NCI-H69 (cell line): Measurements from ENCODE around the gene DOC2B.
"Not testable (repeated sequence)": the region's sequence is repeated elsewhere in the genome, so short reads cannot be mapped to it uniquely, and the experiment has no call there.

Experiments used
- DNase-seq: peaks from one replicate; lab custom pipeline; 2025; lab: John Stamatoyannopoulos, UW

Gene DOC2B

DNA sequence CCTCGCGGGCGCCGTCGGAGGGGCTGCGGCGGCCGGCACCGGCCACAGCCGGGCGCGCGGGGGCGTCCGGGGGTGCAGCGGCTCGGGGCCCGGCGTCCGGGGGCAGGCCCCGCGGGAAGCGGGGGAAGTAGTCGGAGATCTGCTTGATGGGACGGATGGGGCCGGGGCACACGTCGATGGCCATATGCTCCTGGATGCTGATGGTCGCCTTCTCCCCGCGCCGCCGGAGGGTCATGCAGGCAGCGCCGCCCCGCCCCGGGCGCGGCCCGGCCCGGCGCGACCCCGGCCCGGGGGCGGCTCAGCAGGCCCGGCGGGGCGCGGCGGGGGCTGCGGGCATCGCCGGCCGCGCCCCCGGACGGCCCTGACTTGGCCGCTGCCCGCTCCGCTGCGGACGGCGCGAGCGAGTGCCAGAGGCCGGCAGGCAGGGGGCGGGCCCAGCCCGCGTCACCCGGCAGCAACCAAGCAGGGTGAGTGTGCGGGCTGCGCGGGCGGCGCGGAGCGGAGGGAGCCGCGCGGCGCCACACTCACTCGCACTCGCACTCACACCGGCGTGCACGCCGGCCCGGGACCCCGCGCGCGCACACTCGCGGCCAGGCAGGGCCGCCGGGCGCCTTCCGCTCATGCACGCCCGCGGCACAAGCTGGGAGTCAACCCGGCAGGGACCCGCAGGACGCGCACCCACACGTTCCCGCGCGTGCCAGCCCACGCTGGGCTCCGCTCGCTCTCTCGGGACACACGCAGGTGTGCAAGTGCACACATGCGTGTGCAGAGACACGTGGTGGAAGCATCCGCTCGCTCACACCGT, at the start of gene DOC2B:
Gene DOC2B, minus strand, starts transcription at position 406 of the 805 bp plus-strand sequence. Its CDS starts 171 bp downstream, at position 235.
- no peak for DNase-seq

DNA sequence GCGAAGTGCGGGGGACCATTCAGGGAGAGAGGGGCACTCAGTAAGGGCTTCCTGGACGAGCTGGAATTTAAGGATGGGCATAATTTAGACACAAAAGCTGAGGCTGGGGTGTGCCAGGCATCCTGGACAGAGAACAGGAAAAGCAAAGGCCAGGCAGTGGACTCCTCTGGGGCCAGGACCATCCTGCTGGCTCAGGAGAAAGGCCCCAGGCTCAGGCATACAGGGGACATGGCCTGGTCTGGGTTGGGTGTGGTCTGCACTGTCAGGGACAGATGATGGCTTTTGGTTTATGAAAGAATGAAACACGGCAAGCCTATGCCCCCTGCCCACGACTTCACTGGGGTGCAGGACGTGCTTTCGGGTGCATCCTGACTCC, 48.9 kb upstream of the DOC2B start:
- no peak for DNase-seq

DNA sequence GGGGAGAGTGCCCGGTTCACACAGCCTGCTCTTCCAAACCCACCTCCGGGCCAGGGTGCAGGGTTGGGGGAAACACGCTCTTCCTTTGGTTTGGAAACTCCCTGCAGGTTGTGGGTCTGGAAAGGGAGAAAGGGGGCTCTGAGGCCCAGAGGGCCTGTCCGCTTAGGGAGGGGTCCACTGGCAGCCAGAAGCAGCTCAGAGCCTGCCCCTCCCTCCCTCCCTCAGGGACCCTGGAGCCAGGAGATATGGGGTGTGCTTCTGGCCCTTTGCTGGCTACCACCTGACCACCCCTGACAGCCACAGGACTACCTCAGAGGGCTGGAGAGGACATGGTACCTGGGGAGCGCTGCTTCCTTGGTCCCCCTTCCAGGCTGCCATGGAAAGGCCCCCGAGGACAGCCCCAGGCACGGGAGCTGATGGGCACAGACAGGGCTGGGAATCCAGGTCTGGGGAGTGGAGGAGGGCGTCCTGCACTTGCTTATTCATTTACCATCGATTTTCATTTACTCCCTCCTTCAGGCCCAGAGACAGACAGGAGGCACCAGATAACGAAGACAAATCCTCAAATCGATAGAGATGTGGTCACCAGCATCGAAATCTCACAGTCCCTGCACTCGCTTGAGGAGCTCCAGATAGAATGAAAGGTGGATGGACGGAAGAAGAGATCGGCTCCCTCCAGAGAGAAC, 48.4 kb upstream of the DOC2B start:
- no peak for DNase-seq

DNA sequence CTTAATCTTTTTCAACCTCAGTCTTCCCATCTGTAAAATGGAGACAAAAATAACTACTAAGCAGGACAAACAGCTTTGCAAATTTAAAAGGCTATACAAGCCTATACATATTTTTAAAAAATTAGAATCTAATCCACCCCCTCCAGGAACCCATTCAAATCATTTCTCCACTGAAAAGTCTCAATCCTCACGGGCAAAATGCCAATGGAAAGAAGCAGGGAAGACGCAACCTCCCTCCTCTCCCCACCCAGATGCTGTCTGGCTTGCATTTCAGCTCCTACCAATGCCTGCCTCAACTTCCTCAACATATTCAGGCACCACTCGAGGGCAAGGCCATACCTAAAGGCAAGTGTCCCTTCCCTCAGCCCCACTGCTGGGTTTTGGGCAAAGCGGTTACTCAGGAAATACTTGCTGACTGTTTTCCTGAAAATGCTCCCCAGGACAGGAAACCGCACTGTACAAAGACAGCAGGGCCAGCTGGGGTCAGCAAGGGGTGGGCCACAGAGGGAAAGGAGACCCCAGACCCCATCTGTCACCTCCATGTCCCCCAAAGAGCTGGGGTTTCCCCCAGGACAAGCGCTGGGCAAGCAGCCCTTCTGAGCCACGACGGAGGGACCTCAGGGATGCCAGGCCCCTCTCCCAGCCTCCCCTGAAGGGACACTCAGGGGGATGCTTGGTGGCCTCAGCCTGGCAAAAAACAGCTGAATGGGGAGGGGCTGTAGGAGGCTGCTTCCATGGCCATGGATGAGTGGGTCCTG, 47.7 kb upstream of the DOC2B start:
- DNase-seq = no peak

DNA sequence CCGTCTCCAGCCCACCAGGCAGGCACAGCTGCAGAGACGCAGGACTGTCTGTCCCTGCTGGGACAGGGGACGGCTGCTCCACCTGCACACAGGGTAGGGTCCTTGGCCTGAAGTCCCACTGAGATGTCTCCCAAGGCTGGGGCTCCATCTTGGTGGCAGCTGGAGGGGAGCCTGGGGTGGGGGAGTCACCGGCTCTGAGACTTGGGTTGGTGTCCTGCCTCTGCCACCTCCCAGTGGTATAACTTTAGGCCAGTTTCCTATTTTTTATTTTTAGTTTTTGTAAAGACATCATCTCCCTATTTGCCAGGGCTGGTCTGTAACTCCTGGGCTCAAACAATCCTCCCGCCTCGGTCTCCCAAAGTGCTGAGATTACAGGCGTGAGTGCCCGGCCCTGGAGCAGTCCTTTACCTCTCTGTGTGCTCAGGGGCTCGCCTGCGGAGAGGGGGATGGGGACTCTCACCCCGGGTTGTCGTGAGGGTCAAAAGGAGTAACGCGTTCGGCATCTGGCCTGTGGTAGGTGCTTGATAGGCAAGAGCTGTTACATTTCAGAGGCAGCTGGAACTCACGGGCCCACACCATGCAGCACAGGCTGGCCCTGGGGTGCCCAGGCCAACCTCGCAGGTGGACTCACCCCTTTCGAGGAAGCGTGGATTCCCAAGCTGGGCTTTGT, 46.6 kb upstream of the DOC2B start:
- DNase-seq = no peak

DNA sequence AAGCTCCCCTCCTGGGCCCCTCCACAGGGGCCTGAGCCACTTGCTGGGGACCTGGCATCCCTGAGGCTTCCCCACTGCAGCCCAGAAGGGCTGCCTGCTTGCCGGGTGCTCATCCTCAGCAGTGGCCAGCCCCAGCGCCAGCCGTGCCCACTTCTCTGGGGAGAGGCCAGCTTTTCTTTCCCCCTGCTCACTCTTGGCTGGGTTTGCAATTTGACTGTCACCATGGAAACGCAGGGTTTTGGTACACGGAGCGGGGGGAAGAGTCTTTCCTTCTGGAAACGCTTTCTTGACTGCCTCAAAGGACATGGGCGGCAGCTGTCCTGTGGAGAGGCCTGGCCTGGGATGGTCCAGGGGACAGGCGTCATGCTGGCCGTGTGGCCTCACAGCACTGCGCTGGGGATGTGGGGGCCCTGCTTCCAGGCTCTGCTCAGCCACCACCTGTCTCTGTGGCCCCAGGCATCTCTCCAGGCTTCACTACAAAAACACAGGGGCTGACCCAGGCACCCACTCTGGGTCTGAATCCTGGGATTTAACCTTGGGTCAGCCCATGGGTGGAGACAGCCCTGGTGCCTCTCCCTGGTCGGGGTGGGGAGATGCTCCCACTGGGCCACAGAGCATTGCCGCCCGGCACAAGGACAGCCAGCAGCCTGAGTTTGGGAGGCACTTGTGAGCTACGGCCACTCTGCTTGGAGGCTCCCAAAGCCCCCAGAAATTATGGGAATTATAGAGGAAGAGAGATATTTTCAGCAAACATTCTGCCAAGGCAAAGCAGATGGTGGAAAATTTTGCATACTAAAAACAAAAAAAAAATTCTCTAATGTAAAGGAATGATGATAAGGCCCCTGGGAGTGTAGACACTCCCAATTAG, 45.9 kb upstream of the DOC2B start:
- DNase-seq = no peak

DNA sequence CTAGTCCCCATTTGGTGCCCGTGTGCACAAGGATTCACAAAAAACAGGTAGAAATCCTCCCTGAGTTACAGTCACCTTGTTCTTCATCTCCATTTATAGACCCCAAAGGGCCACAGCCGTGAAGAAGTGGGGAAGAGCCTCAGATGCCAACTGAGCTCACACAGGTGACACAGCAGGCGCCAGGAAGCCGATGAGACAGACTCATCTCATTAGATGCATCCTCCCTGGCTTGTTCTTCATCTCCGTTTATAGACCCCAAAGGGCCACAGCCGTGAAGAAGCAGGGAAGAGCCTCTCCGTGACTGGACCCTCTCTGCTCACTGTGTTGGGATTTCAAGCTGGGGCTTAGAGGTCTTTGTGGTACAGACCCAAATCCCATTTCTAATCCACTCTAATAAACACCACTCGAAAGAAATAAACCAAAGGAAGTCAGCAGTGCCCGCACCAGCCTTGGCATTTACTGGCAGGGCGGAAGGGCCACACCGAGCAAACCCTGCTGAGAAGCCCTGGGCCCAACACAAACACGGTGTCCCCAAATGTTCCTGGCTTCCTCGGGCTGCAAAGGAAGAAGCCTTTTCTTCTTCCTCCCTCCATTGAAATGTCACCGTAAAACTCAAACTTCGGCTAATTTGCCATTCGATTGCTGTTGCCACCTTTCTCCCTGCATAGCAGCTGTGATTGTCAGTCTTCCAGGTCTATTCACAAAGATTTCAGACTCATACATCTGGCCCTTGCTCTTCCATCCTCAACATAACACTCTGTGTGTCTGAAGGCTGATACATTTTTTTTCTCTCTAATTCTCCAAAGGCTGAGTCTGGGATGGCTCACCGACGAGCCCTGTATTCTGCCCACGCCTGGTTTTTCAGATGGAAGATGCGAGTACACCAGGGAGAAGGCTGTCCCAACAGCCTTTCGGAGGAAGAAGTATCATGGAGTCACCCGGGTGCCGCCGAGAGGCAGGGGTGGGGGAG, 44.9 kb upstream of the DOC2B start:
- no peak for DNase-seq

DNA sequence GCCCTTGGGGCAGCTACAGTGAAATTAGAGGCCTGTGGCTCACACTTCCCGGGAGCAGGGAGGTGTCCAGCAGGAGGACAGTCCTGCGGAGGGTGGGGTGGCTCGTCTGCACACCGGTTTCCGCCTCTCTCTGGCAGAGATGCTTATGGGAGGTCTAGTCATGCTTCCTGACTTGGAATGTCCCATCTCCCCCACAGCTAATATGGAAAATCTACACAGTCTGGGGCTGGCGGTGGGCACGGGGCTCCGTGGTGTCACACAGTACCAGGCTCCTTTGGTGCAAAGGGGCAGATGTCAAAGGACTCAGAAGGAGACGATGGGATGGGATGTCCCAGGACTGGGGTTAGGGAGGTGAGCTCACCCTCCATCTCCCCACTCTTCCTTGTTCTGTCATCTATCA, 44.1 kb upstream of the DOC2B start:
- no peak for DNase-seq

DNA sequence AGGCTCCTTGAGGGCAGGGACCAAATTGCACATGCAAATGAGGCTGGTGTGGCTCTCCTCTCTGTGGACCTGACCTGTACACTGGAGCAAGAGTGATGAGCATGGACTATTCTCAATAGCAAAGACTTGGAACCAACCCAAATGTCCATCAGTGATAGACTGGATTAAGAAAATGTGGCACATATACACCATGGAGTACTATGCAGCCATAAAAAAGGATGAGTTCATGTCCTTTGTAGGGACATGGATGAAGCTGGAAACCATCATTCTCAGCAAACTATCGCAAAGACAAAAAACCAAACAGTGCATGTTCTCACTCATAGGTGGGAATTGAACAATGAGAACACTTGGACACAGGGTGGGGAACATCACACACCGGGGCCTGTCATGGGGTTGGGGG, 43.1 kb upstream of the DOC2B start:
- DNase-seq = not testable (repeated sequence)

DNA sequence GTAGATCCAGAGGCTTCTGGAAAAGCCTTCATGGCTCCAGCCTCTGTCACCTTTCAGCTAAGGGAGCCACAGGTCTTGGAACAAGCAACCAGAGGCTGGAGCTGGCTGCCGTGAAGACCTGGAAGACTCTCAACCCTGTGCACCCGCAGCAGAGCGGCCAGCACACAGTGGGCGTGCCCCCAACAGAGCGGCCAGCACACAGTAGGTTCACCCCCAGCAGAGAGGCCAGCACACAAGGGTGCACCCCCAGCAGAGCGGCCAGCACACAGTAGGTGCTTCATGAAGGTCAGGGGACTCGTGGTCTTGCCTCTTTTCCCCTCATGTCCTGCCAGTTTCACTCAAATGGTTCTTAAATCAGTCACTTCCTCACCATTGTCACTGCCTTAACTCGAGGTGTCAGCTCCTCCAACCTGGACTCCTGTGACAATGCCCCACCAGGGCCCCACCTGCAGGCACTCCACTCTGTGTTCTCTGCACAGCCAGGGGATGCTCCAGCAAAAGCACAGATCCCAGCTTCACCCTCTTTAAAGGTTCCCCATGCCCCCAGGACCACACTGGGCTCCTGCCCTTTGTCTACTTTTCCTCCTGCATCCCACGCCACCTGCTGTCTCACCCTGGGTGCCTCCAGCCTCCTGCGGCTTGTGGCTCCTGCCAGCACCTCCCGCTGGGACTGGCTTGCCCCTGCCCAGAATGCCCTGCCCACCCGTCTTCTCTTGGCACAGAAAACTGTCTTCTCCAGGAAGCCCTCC, 42.4 kb upstream of the DOC2B start:
- DNase-seq = no peak

DNA sequence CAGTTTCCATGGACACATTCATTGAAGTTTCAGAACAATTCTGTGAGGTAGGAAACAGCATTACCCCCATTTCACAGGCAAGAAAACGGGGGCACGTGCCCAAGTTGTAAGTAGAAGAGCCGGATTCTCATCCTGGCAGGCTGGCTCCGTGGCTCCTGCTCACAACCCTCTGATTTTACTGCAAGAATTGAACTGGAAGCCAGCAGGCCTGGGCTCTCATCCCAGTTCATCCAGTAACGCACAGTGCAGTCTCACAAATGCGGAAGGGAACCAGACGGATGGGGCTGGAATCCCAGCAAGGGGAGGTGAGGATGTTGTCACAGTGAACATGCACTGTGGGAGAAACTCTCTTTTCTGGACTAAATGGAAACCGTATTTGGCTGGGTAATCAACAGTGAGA, 40.7 kb upstream of the DOC2B start:
- no peak for DNase-seq

DNA sequence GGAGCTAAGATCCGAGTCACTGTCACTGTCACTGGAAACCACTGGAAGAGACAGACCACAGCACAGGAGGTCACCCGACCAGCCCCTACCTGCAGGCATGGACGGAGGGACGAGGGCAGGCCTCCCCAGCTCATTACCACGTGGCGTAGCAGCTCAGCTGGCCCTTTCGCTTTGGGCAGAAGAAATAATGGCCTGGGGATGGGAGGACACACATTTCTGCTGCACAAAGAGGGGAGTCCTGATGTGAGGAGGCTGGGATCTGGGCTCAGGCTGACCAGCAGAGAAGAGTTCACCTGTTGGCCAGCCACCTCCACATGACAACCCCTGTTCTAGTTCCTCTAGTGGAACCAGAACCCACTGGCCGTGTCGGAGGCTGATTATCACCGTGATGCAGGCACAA, 38.2 kb upstream of the DOC2B start:
- no peak for DNase-seq

DNA sequence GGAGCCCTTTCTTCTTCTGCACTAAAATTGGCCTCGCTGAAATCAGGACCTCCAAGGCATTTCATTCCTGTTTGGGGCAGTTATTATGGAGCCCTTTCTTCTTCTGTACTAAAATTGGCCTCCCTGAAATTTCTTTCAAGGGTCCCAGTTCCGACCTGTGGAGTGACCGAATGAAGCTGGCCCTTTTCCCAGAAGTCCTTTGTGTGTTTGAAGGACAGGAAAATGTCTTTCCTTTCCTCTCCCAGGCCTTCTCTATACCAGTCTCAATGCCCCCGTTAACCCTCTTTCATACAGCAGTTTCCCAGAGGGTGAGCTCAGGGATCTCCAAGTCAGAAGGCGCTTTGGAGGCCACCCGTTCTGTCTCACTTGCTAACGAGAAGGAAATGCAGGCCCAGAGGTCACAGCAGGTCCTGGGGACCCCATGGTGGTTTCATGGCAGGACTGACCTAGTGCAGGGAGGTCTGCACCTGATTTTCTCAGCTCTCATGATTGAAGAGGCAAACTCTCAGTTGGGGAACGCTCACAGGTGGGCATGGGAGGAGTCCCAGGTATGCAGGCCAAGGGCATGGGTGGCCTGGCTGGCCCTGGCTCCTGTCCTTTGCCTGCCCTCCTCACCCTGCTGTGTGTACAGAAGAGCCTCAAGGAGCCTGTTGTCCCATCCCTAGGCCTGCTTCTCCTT, 37.1 kb upstream of the DOC2B start:
- DNase-seq = no peak

DNA sequence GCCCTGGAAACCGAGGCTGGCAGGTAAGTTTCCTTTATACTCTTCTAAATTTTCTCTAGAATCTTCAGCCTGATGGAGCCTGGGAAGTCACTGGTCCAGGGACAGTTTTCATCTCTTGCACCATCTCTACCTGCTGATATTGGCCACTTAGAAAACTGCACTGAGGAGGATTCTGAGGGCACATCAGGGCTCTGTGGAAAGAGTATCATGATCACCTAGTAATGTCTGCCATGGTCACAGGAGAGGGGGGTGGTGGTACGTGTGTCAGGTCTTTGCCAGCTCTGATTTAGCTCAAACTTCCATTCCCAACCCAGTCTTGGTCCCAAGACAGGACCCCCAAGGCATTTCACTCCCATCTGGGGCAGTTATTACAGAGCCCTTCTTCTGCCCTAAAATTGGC, 35.2 kb upstream of the DOC2B start:
- no peak for DNase-seq

DNA sequence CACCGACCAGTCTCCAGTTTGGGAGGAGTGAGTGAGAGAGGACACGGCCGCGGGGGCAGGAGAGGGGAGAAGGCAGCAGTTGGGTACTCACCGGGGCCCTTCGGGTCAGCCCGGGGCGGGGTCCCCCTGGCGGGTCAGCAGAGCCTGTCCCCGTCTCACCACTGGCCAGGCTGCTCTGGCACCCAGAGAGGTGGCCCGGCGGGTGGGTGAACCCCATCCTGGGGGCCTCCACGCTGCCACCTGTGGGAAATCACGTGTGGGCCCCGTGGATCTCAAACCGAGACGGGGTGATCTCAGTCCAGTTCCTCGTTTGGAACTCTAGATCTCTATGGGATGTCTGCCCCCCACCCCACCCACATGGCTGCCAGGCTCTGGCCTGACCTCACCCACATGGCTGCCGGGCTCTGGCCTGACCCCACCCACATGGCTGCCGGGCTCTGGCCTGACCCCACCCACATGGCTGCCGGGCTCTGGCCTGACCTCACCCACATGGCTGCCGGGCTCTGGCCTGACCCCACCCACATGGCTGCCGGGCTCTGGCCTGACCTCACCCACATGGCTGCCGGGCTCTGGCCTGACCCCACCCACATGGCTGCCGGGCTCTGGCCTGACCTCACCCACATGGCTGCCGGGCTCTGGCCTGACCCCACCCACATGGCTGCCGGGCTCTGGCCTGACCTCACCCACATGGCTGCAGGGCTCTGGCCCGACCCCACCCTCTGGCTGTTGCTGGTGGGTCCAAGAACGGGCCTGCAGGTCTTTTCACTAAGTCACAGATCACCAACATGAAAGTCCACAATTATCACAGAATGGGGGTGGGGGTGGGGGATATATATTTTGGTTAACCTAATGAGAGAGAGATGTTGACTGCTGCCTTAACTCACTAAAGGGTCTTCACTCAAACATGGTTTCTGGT, 34.4 kb upstream of the DOC2B start:
- not testable (repeated sequence) for DNase-seq

DNA sequence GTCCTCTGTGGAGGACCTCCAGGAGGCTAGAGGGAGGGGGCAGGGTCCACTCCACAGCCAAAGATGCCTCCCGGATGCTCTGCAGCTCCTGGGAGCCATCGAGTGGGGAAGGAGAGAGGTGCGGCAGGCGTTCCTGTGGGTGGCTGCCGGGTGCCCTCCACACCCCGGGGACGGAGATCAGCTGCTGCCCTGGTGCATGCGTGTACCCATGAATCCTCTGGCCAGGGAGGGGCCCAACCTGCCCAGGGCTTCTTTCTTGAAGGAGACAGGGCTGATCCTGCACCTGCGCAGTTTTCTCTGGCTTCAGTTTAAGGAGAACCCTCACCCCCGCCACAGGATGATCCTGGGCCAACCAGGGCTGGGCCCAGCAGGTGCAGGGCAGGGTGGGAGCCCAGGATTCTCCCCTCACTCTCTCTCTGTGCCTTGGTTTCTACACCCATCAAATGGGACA, 33.5 kb upstream of the DOC2B start:
- DNase-seq = no peak

DNA sequence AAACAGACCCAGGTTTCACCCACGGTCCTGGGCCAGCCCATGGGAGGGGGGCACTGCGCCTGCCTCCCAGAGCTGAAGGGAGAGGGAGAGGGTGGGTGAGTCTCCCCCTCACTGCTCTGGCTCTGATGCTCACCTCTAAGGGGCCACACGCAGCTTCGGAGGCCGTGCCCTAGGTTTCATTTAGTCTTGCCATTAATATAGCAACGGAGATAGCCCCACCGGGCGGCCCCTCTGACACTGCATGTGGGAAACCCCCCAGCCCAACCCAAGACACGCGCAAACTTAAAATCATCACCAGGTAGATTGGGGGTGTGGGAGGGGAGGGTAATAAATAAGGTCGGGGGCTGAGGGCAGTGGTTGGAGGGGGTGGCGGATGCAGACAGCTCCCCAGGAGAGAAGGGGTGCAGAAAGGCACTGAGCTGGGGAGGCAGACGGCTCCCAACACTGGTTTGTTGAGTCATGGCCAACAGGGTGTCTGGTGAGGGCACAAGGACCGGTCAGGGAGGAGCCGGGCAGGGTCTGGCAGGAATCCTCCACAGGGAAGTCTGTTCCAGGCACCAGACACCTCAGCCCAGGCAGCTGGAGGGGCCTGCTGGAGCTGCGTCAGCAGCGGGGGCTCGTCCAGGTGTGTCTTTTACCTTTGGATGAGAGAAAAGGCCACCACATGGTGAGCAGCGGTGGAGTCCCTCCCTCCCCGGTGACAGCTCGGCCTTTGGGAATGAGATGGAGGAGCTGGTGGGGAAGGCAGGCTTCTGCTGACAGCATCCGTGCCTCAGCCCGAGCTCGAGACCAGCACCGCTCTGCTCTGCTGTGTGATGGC, 32.0 kb upstream of the DOC2B start:
- DNase-seq = no peak
